ENCODE results near the gene CKAP2.
"Not testable (repeated sequence)": the region's sequence is repeated elsewhere in the genome, so short reads cannot be mapped to it uniquely, and the experiment has no call there.

The CKAP2 gene

DNA sequence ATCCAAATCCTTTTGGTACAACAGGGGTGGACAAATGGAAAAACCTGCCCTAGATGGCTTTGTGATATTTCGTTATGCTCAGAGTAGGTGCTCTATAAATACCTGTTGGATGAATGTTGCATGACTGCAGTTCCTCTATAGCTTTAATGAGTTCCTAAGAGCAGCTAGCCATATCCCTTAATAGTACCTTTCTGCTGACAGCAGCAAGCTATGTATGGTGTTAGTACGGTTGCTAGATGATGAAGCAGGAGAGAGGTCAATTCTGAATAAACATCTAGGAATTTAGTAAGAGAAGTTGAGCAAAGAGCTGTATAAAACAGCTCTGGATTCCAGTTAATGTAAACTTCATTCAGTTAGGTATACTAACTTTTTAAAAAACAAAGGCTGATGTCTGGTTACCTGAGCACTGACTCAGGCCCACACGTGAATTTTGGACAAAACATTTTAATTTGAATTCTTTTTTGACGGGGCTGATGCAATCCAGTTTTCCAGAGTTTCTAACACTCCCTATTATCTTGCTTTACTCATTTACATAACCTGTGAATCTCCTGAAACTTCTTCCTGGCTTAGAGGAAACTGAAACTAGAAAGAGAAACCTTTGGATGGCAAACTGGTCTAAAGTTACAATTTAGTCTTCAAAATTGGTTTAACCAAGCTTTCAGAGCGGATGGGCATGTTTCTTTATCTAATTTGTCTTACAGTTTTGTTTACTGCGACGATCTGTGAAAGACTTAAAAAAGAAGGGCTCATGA, 25.6 kb downstream of the CKAP2 start:
- not testable (repeated sequence) for H3K36me3 ChIP-seq (ENCODE audit: insufficient read depth, low read length); H3K4me1 ChIP-seq (ENCODE audit: insufficient read depth, low read length); H3K9ac ChIP-seq (ENCODE audit: low read depth, low read length); H3K9me3 ChIP-seq (ENCODE audit: control insufficient read depth, insufficient read depth, low read length)

DNA sequence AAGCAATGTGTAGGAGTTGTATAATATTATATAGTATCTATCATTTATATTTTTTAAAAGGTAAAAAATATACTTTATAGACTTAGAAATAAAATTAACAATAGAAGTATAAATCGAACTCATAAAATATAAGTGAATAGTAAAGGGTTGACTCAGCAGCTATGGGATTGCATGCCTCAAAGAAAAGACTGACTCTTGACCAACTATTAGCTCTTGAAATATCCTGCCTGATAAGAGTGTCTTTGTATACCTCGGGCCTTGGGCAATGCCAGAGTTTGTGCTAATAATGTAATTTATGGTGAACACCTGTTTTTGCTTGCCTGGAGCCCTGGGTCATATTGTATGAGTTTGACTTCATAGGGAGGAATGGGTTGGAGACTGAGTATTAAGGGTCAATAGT, 31.8 kb downstream of the CKAP2 start:
- not testable (repeated sequence) for H3K4me1 ChIP-seq (ENCODE audit: insufficient read depth, low read length); H3K9ac ChIP-seq (ENCODE audit: low read depth, low read length); H3K9me3 ChIP-seq (ENCODE audit: control insufficient read depth, insufficient read depth, low read length); H3K36me3 ChIP-seq (ENCODE audit: insufficient read depth, low read length)

- not testable (repeated sequence) for H3K36me3 ChIP-seq (ENCODE audit: insufficient read depth, low read length); H3K9ac ChIP-seq (ENCODE audit: low read depth, low read length); H3K9me3 ChIP-seq (ENCODE audit: control insufficient read depth, insufficient read depth, low read length); H3K4me1 ChIP-seq (ENCODE audit: insufficient read depth, low read length)
These were observed 33.5 kb downstream of the CKAP2 start for GRCh38 chr13:52488763-52489162.

- not testable (repeated sequence) for H3K4me1 ChIP-seq (ENCODE audit: insufficient read depth, low read length); H3K9me3 ChIP-seq (ENCODE audit: control insufficient read depth, insufficient read depth, low read length); H3K9ac ChIP-seq (ENCODE audit: low read depth, low read length); H3K36me3 ChIP-seq (ENCODE audit: insufficient read depth, low read length)
These were observed 35.7 kb downstream of the CKAP2 start for GRCh38 chr13:52491015-52491414.

DNA sequence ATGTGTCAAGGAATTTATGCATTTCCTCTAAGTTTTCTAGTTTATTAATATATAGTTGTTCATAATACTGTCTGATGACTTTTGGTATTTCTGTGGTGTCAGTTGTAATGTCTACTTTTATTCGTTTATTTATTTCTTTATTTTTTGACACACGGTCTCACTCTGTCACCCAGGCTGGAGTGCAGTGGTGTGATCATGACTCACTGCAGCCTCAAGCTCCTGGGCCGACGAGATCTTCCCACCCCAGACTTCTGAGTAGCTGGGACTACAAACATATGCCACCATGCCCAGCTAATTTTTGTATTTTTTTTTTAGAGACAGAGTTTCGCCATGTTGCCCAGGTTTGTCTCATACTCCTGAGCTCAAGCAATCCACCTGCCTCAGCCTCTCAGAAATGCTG, 39.0 kb downstream of the CKAP2 start:
- H3K9ac ChIP-seq (ENCODE audit: low read depth, low read length); H3K36me3 ChIP-seq (ENCODE audit: insufficient read depth, low read length); H3K9me3 ChIP-seq (ENCODE audit: control insufficient read depth, insufficient read depth, low read length); H3K4me1 ChIP-seq (ENCODE audit: insufficient read depth, low read length): not testable (repeated sequence)

GRCh38 chr13:52497979-52498378, 42.7 kb downstream of the CKAP2 start:
- H3K36me3 ChIP-seq (ENCODE audit: insufficient read depth, low read length); H3K9me3 ChIP-seq (ENCODE audit: control insufficient read depth, insufficient read depth, low read length); H3K9ac ChIP-seq (ENCODE audit: low read depth, low read length); H3K4me1 ChIP-seq (ENCODE audit: insufficient read depth, low read length): not testable (repeated sequence)

- not testable (repeated sequence) for H3K36me3 ChIP-seq (ENCODE audit: insufficient read depth, low read length); H3K4me1 ChIP-seq (ENCODE audit: insufficient read depth, low read length); H3K9ac ChIP-seq (ENCODE audit: low read depth, low read length); H3K9me3 ChIP-seq (ENCODE audit: control insufficient read depth, insufficient read depth, low read length)
These were observed 47.0 kb downstream of the CKAP2 start for GRCh38 chr13:52502277-52502676.

- not testable (repeated sequence) for H3K9me3 ChIP-seq (ENCODE audit: control insufficient read depth, insufficient read depth, low read length); H3K4me1 ChIP-seq (ENCODE audit: insufficient read depth, low read length); H3K36me3 ChIP-seq (ENCODE audit: insufficient read depth, low read length); H3K9ac ChIP-seq (ENCODE audit: low read depth, low read length)
These were observed 50.6 kb downstream of the CKAP2 start for GRCh38 chr13:52505843-52506242.

GRCh38 chr13:52509532-52509931, 54.3 kb downstream of the CKAP2 start:
- H3K36me3 ChIP-seq (ENCODE audit: insufficient read depth, low read length); H3K4me1 ChIP-seq (ENCODE audit: insufficient read depth, low read length); H3K9ac ChIP-seq (ENCODE audit: low read depth, low read length); H3K9me3 ChIP-seq (ENCODE audit: control insufficient read depth, insufficient read depth, low read length): not testable (repeated sequence)

DNA sequence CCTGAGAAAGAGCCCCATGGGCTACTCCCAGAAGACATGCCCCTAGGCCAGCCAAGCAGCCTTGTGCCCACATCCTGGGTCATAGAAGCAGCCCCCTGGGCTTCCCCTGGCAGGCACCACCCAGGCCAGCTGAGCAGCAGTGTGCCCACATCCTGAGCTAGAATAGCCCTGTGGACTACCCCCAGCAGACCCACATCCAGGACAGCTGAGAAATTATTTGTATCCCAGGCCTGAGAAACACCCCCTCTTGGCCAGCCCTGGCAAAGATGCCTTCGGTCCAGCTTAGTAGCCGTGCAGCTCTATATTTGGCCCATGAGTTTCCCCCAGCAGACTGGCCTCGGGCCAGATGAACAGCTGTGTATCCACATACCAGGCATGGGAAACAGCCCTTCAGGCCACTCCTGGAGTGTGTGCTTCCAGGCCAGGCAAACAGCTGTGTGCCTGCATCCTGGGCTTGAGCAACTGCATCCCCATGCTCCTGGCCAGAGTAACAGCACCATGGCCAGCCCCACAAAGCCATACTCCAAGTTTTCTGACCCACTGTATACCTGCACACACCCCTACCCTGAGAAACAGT, 55.0 kb downstream of the CKAP2 start:
- not testable (repeated sequence) for H3K9me3 ChIP-seq (ENCODE audit: control insufficient read depth, insufficient read depth, low read length); H3K4me1 ChIP-seq (ENCODE audit: insufficient read depth, low read length); H3K36me3 ChIP-seq (ENCODE audit: insufficient read depth, low read length); H3K9ac ChIP-seq (ENCODE audit: low read depth, low read length)

DNA sequence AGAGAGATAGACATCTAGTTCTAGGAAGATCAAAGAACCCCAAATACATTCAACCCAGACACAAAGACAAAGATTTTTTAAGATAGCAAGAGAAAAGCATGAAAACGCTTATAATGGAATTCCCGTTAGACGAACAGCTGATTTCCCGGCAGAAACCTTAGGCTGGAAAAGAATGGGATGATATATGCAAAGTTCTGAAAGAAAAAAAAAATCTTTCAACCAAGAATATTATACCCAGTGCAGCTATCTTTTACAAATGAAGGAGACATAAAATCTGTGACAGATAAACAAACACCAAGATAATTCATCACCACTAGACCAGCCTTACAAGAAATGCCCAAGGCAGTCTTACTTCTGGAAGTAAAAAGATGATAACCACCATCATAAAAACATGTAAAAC, 56.3 kb downstream of the CKAP2 start:
- not testable (repeated sequence) for H3K9me3 ChIP-seq (ENCODE audit: control insufficient read depth, insufficient read depth, low read length); H3K36me3 ChIP-seq (ENCODE audit: insufficient read depth, low read length); H3K9ac ChIP-seq (ENCODE audit: low read depth, low read length); H3K4me1 ChIP-seq (ENCODE audit: insufficient read depth, low read length)

GRCh38 chr13:52513957-52514596, 58.8 kb downstream of the CKAP2 start:
- not testable (repeated sequence) for H3K9me3 ChIP-seq (ENCODE audit: control insufficient read depth, insufficient read depth, low read length)

GRCh38 chr13:52523323-52523722, 68.0 kb downstream of the CKAP2 start:
- H3K36me3 ChIP-seq (ENCODE audit: insufficient read depth, low read length); H3K9ac ChIP-seq (ENCODE audit: low read depth, low read length); H3K4me1 ChIP-seq (ENCODE audit: insufficient read depth, low read length); H3K9me3 ChIP-seq (ENCODE audit: control insufficient read depth, insufficient read depth, low read length): not testable (repeated sequence)

More at GRCh38 chr13:52513957-52514596, 58.8 kb downstream of the CKAP2 start:
- not testable (repeated sequence) for H3K36me3 ChIP-seq (ENCODE audit: insufficient read depth, low read length); H3K9ac ChIP-seq (ENCODE audit: low read depth, low read length); H3K4me1 ChIP-seq (ENCODE audit: insufficient read depth, low read length)

All from ES-I3 (cell line).